DMS153 treated with DMSO at 0.1 percent for 48 hours (cell line): ENCODE results near the gene HLCS.
"Not testable (repeated sequence)": the region's sequence is repeated elsewhere in the genome, so short reads cannot be mapped to it uniquely, and the experiment has no call there.

Experiments used
- DNase-seq: peaks from one replicate; lab custom pipeline; 2025; ENCODE audit not compliant: unreplicated experiment; lab: John Stamatoyannopoulos, UW

HLCS gene

DNA sequence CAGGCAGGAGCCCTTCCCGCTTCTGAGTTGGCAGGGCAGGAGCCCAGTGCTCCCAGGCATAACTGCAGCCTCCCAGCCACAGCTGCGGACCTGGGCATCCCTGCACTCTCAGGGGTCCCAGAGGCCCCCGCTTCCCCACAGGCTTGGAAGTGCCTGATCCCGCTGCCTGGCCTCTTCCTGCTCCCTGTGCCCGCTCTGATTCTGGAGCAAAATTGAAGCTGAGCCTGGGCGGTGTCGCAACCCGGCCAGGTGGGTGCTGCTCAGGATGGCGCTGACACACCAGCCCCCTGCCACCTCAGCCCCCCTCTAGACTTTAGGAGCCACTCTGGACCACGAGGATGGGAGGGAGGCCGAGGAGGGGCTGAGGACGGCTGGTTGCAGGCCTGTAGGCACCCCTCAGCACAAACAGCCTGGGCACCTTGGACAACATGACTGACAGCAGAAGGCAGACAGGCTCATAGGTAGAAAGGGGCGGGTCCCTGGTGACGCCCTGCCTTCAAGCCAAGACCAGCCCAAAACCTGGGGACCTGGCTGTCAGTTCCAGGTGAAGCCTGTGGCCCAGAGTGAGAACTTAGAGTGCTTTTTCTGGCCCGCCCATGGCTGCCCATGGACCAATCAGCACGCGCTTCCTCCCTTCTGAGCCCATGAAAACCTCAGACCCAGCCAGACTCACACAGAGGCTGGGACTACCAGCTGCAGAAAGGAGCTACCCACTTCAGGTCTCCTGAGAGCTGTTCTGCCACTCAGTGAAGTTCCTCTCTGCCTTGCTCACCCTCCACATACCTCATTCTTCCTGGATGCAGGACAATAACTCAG is 7.2 kb downstream of the HLCS start:
- no peak for DNase-seq

DNA sequence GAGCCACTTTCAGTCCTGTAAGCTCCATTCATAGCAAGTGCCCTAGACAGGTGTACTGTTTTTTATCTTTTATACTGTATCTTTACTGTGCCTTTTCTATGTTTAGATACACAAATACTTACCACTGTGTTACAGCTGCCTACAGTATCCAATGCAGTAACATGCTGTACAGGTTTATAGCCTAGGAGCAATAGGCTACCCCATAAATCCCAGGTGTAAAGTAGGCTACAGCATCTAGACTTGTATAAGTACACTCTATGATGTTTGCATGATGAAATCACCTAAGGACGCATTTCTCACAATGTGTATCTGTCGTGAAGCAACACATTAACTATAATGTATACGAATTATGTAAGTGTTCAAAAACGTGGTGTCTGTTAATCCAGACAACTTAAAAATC is 10.7 kb downstream of the HLCS start:
- DNase-seq = no peak

DNA sequence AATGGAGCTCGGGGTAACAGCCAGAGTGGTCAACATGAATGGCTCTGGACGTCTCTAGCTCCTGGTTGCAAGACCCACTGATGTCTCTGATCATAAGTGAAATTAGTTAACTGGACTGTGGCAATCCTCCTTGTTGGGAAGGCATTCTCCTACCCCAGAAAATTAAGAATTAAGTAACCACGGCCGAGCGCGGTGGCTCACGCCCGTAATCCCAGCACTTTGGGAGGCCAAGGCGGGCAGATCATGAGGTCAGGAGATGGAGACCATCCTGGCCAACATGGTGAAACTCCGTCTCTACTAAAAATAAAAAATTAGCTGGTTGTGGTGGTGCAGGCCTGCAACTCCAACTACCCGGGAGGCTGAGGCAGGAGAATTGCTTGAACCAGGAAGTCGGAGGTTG is 14.1 kb downstream of the HLCS start:
- not testable (repeated sequence) for DNase-seq

DNA sequence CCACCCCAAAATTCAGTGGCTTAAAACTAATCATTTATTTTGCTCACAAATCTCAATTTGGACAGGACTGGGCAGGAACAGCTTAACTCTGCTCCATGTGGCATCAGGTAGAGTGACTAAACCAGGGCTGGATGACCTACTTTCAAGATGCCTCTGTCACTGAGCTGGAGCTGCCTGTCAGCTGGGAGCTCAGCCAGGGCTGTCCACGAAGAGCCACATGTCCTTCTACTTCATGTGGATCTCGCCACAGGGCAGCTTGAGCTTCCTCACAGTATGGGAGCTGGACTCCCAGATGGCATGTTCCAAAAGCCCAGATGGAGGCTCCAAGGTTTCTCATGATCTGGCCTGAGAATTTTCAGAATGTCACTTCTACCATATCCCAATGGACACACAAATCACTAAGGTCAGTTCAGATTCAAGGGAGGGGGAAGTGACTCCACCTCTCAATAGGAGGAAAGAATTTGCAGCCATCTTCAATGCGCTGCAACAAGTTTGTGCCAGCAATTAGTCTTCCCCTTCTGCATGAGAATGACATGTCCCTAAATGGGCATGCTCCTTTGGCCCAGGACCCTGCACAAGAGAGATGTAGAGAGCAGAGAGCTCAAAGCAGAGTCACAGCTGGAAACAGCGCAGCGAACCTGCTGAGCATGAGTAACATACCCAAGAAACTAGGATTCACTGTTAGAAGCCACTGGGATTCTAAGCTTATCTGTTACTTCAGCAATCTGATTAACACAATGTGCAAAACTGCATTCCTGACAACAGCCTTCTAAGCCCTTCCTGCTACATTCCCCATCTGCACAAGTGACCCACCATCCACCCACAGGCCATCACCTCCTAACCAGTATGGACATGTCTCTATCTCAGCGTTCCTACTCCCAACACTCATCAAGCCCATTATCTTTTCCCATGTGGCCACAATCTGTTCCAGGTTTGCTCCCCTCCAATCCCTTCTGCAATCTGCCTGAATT is 17.0 kb downstream of the HLCS start:
- DNase-seq = no peak

DNA sequence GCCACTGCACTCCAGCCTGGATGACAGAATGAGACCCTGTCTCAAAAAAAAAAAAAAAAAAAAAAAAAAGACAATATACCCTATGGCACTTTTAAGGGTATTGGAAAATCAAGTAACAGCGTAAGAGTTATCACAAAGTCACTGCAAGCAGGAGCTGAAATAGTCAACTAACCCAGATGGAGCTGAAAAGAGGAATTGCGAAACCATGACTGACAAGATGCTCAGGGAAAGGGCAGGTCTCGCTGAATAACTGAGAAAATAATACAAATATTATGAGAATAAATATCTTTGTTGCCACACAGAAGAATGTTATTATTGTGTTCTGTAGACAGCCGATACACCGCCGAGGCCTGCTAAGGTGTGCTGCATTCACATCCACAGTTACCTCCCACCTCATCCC is 17.8 kb downstream of the HLCS start:
- DNase-seq = no peak

DNA sequence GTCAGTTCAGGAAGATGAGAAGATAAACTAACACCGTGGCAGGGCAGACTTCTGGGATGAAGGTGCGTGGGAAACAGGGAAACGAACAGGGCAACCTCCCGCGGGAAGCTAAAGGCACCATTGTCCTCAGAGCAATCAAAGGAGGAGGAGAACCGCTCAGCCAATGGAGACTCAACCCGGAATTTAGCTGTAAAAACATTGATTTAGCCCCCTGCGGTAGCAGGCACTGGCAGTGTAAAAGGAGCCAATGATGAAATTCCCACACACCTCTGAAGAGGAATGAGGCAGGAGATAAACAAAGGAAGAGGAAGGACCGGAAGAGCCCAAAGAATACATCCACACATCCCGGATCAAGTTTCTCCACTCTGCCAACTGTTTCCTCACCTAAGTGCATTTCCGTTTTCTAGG is 19.5 kb downstream of the HLCS start:
- no peak for DNase-seq

DNA sequence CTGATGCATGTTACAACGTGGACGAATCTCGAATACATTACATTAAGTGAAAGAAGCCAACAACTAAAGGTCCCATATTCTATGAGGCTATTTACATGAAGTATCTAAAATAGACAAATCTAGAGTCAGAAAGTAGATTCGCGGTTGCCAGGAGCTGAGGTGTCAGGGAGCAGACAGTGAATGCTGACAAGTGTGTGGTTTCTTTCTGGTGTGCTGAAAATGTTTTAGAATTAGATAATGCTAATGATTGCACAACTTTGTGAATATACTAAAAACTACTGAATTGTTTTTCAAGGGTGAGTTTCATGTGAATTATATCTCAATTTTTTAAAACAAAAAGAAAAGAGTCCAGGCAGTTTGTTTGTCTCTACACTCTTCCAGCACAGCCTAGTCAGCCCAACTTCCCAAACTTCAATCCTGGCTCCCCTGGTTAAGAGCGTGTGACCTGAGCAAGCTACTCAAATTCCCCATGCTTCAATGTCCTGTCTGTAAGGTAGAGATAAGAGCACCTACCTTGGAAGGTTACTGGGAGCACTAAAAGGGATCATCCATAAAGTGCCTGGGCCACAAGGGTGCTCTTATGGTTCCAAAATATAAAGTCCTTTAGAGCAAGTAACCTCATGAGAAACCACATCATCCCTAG is 20.9 kb downstream of the HLCS start:
- no peak for DNase-seq

DNA sequence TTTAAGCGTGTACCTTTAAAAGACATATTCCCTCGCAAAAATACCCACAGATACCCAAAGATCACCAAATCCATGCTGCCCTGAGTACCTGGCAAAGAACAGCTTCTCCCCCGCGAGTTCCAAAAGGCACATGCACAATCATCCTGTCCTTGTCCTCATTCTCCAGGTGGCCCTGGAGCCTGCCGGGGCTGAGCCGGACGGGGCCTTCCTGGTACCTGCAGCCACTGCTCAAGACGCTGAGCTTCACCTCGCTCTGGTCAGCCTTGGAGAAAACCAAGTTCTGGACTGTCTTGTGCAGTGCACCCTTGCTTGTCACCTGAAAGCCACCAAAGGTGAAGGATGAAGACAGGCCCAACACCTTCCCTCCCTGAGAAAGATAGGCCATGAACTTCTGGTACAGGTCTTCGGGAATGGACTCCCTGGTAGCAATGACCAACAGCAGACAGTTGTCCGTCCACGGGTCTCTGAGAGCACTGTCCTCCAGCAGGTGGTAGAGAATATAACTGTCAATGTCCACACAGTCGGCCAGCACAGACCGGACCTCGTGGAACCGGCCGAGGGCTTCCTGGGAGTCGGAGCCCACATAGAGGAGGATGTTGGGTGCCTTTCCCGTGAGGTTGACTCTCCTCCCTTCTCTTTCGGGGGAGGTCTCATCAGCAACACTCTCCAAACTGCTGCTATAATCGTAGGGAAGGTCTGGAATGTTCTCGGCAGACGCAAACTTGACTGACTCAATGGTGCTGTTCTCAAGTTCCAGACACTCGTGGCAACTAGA is 29.9 kb downstream of the HLCS start:
- no peak for DNase-seq

DNA sequence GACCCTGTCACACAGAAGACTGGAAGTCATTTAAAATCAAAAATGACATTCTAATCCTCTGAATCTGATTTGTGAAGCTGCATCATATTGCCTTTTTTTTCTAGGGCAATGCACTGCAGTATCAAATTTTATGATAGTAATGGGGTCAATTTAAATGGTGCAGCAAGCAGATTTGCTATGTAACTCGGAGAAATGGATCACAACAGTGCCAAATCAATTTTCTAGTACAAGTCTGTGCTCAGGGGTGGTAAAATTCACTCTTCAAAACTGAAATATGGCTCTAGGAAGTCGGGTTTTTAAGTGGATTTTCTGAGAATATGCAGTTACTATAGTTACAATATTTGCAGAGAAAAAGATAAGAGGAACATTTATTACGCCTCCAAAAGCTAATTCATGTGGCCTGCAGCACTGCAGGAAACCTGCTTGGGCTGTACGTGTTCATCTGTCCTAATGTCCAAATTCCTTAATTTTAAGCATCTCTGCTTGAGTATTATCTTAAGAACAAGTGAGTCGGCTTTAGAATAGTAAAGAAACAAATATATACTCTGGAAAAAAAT is 31.5 kb downstream of the HLCS start:
- no peak for DNase-seq

DNA sequence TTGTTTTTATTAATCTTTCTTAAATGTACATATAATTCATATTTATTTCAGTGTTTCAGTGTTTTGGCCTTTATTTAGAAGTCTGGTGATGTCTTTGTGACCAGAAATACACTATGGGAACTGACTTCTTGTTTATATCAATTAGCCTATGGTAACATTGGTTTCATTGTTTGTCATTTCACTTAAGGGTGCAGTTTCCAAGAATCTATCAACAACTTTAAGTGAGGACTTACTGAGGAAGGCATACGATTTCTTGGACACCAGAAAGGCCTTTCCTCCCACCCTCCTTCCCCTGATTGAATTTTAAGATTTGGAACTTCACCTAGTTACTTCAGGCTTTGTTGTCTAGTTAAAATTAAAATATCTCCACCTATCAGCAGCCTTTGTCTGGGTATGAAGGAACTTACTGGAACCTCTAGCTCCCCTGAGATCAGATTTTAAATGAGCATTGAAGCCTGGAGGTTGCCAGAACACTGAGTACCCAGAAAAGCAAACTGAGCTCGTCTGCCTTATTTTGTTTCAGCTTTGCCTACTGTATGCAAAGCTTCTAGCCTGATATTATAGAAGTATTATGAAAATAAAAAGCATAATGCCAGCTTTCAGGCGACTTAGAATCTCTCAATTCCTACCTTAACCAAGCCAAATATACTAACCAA is 34.2 kb downstream of the HLCS start:
- no peak for DNase-seq

DNA sequence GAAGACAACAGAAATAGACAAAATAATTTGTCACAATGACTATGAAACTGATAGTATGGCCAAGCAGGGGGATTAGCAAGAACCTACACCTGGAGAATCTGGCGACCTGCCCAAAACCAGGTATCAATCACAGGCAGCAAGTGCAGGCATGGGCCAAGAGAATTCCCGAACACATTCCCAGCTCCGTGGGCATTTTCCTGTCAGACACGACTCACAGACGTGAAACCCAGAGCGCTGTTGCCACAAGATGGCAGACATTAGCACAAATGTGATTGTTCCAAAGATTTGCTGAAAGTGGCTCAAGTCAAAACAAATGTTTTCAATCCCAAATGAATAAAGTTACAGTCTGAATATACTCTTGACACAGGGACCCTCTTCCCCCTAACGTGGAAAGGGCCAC is 36.8 kb downstream of the HLCS start:
- no peak for DNase-seq

DNA sequence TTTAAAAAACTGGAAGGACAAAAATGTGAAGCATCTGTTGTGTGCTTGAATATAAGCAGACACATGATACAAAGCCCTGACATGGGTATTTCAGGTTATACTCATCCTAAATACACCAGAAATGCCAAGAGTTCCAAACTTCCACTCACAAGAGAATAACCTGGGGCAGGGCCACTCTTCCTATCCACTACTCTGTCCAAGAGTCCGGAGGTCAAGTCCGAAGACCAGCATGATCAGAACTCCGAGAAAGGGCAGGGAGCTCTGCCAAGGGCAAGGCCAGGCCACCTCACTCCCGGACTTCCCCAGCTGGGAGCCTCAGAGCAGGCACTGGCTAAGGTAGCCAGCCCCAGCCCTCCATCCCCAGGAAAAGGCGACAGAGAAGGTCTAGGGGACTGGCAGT is 37.5 kb downstream of the HLCS start:
- DNase-seq = no peak

DNA sequence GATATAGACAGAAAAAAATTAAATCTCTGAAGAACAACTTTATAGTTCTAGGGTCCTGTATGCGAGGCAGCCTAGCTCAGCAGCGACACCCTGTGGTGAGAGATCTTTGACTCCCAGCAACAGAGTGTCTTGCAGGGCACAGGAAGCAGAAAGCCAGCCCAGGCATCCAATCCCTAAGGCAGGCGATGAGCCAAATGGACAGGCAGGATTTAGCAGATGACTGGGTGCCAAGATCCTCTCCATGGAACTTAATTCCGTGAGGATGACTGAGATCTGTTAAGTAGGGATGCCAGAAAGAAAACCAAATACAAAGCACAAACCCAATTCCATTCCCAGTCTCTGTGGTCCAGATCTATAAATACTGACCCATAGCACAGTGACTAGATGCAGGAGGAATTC is 38.8 kb downstream of the HLCS start:
- no peak for DNase-seq

DNA sequence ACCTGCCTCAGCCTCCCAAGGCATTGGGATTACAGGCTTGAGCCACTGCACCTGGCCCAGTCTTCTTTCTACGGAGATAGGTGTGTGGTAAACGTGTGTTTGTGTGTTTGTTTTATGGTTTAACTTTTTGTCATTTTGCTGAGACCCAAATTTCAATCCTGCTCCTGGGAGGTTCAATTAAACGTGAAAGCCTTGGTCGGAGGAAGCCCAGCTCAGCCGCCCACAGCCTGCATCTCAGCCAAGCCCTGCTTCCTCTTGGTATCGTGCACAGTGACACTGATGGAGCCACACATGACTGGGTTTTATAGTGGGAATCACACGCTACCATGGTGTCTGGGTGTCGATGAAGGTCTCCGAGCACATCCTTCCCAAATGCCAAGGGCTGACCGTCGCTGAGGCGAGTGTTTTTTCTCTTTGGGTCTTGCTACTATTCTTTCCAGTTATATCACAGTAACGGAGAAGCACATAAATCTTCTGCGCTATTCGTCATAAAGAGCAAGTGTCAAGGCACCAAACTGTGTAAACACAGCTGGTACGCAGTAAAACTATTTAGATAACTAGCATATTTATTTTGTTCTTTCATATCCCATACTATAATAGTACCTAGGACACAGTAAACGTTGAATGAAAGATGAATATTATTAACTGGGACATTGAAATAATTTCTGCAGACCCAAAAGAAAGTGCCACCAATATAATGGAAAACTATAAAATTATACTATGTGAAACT is 39.3 kb downstream of the HLCS start:
- DNase-seq = peak; percentile 47

DNA sequence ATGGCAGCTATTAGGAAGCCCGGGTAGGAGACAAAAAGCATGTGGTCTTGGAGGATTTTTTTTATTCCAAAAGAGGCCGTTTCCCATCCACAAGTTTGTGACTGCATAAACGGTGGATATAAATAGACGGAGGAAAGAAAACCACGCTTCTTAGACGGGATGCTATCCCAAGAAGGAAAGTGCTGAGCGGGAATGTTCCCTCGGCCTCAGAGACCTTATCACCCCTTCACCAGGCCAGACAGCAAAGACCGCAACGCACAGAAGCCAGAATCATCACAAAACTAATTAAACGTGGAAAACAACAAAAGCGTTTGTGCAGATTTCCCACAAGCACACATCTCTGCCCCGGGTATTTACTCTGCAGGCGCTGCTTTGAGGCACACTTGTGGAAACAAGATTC is 43.2 kb downstream of the HLCS start:
- DNase-seq = no peak

DNA sequence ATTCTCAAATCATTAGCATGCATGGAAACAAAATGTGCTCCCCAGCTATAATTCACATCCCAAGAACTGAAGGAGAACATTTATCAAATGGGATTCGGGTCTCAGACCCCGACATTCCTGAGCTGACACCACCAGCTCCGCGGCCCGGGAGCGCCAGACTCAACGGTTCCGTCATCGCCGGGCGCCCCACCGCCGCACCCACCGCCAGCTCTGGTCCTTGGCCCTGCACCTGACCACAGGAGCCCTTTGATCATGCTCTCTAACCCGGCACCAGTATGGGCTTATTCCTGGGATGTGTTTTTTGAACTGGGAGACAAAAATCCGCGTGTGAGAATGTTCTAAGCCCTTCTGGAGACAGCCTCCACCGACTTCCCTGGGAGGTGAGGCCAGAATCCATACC is 43.6 kb downstream of the HLCS start:
- no peak for DNase-seq

DNA sequence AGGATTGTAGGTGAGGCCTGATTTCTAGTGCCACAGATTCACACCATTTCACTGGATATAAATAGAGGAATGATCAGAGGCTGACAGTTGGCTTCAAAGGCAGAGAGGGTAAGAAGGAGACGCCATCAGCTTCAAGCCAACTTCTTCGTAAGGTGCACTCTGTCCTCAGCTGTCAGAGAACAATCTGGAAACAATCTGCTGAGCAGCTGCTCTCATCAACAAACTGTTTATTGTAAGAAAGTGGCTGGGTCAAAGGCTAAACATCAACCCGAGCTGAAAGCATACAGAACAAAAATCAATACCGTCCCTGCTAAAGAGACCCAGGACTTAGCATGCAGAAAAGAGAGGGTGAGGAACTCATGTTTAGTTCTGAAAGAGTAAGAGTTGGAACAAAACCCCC is 48.2 kb downstream of the HLCS start:
- DNase-seq = no peak

DNA sequence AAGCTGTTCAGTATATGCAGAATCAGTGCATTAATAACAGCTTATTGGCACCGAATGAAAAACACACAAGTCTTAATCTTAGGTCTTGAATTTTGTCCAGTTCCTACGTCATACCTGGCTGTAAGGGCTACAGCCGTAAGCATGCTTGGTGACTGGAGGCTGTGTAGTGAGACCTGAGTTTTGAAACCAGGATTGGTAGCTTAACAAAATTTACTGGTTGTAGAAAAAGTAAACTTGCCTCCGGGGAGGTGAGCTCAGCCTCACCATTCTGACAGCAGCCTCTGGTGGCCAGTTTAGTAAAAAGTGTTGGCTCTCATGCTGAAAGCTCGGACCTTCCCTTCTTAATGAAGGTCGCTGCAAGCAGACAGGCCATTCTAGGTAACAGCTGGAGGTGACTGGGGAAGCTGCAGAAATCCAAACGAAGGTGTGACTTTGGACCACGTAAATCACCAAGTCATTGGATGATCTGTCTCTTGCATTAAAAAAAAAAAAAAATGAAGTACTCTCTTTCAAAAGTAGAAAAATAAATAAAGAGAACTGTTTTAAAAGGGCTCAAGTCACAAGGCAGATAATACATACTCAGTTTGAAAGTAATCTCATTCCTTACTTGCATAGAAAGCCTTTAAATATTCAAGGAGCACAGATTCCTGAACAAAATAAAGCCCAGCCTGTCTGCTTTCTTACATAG is 48.9 kb downstream of the HLCS start:
- peak; percentile 15 for DNase-seq

DNA sequence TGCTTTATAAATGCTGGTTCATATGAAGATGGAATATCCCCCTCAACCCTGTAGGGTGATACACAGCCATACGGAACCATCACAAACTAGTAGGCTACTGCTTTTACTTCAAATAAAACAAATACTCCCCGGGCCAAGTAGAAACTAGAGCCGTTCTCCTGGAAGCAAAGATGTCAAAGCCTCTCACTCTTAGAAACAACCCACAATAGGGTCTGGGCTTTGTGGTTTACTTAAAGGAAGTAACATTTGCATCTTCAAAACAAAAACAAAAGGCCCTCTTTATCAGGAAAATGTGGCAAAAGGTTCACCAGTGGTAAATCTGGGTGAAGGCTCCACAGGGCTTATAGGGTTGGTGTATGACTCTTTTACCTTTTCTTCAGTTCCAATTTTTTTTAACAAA is 49.8 kb downstream of the HLCS start:
- DNase-seq = no peak
